Small intestine (tissue), 7 donors: ENCODE results near the gene HOXA3. TPM values are rescaled to one million over a fixed set of nuclear protein-coding genes. Genes with fewer than 3 reads are reported as not detected.

Source experiments
- DNase-seq, 2 donors: peaks; one replicate each; pipeline versions ENCODE4 v3.0.0 to v3.0.0-alpha.2; 2013
- FAIRE-seq: peaks from 2 replicates; lab custom pipeline; 2012; peaks lifted over from hg19 to GRCh38; lab: Jason Lieb, UNC
- H3K27ac ChIP-seq, 3 donors: one replicate each; pipeline ENCODE4 v1.5.1; 2013; ENCODE audit warnings: low read length in 2 of 3, mild to moderate bottlenecking in 2 of 3, control low read depth in 1 of 3, inconsistent platforms in 1 of 3, low read depth in 1 of 3, moderate library complexity in 1 of 3
- H3K27me3 ChIP-seq, 3 donors: one replicate each; pipeline ENCODE4 v1.6.1; 2013; ENCODE audit warnings: low read length in 3 of 3, inconsistent platforms in 1 of 3; ENCODE audit not compliant: control insufficient read depth in 3 of 3, insufficient read depth in 3 of 3
- H3K36me3 ChIP-seq, 3 donors: one replicate each; pipeline ENCODE4 v1.6.1; 2013; ENCODE audit warnings: low read length in 3 of 3, inconsistent platforms in 1 of 3, low read depth in 1 of 3, mild to moderate bottlenecking in 1 of 3, moderate library complexity in 1 of 3; ENCODE audit not compliant: control insufficient read depth in 3 of 3, insufficient read depth in 2 of 3
- H3K4me1 ChIP-seq, 3 donors: one replicate each; pipeline ENCODE4 v1.6.1; 2013; ENCODE audit warnings: low read length in 2 of 3, inconsistent platforms in 1 of 3, low read depth in 1 of 3, mild to moderate bottlenecking in 1 of 3, moderate library complexity in 1 of 3; ENCODE audit not compliant: control insufficient read depth in 3 of 3, insufficient read depth in 2 of 3
- H3K4me3 ChIP-seq, 3 donors: one replicate each; pipeline ENCODE4 v1.5.1; 2013; ENCODE audit warnings: low read length in 3 of 3, control low read depth in 1 of 3, inconsistent platforms in 1 of 3, low read depth in 1 of 3, mild to moderate bottlenecking in 1 of 3, moderate library complexity in 1 of 3
- H3K9me3 ChIP-seq, 2 donors: one replicate each; pipeline ENCODE4 v1.6.1; 2013; ENCODE audit warnings: low read depth in 1 of 2, low read length in 1 of 2; ENCODE audit not compliant: control insufficient read depth in 2 of 2, insufficient read depth in 1 of 2
- WGBS, 3 donors: extraction: QIAGEN DNeasy Blood & Tissue Kit; methylation state at CpG; one replicate each; pipeline ENCODE4 v1.1.7; 2013; 5-methylcytosine and 5-hydroxymethylcytosine counted together
- polyA plus RNA-seq, 4 donors: library from polyadenylated mRNA; stranded (reverse) in 3 of 4; unstranded in 1 of 4; fragments of 200-250 nt in 3 of 4; fragments of 120-200 nt in 1 of 4; gene quantifications; one replicate each; pipeline versions ENCODE4 v1.2.1 to v1.2.3, GENCODE V29; 2013
- donor health status: healthy with polysubstance abuse.
- donor health status: control.
- donor health status: control.
- donor health status: Bipolar disorder and iron deficiency.
- donor health status: healthy.

Gene HOXA3
- polyA plus RNA-seq, 4 donors, result 0.45 to 47.4 (median 1.9) TPM

- FAIRE-seq, result no peak
- H3K9me3 ChIP-seq, result peaks cover 0 to 5% of the 10 kb centered on the region in 2 donors
- peaks cover 0 to 14% (median 0%) of the 10 kb centered on the region in 3 donors for H3K4me1 ChIP-seq
- H3K36me3 ChIP-seq, result no peaks in the 10 kb centered on the region
- peak overlapping the region in 1 of 3 donors; percentile 16 for H3K27ac ChIP-seq
- 52 to 70% (median 53%) methylated on average over 3 of the region's 3 CpGs for WGBS, 3 donors
- H3K27me3 ChIP-seq, result peaks cover 11 to 97% (median 77%) of the 10 kb centered on the region in 3 donors
- no peak for DNase-seq
- peak overlapping the region in 1 of 3 donors; percentile 30 for H3K4me3 ChIP-seq
These were observed 24.1 kb upstream of the HOXA3 start for GRCh38 chr7:27176524-27176845.

GRCh38 chr7:27175626-27176523, 23.5 kb upstream of the HOXA3 start:
- 25 to 51% (median 45%) methylated on average over 40 of the region's 40 CpGs for WGBS, 3 donors
- Histone ChIP-seq H3K27ac (peak overlapping the region in 1 of 3 donors; percentile 16), H3K4me3 (peak overlapping the region in 1 of 3 donors; percentile 30), H3K27me3 (peaks cover 15 to 97% (median 77%) of the 10 kb centered on the region in 3 donors), H3K9me3 (peaks cover 0 to 5% of the 10 kb centered on the region in 2 donors), H3K4me1 (peaks cover 0 to 14% (median 0%) of the 10 kb centered on the region in 3 donors), H3K36me3 (peaks cover 0 to 2% (median 0%) of the 10 kb centered on the region in 3 donors)
- DNase-seq, result no peak
- no peak for FAIRE-seq

- H3K36me3 ChIP-seq, result peaks cover 0 to 2% (median 0%) of the 10 kb centered on the region in 3 donors
- DNase-seq (no peak), FAIRE-seq (no peak)
- peak overlapping the region in 1 of 3 donors; percentile 30 for H3K4me3 ChIP-seq
- peak overlapping the region in 1 of 3 donors; percentile 39 for H3K27ac ChIP-seq
- 40 to 55% (median 42%) methylated on average over 12 of the region's 12 CpGs for WGBS, 3 donors
- peaks cover 0 to 5% of the 10 kb centered on the region in 2 donors for H3K9me3 ChIP-seq
- peaks cover 0 to 13% (median 0%) of the 10 kb centered on the region in 3 donors for H3K4me1 ChIP-seq
- peaks cover 15 to 93% (median 73%) of the 10 kb centered on the region in 3 donors for H3K27me3 ChIP-seq
These were observed 22.7 kb upstream of the HOXA3 start for GRCh38 chr7:27174874-27175625.

GRCh38 chr7:27173956-27174873, 21.8 kb upstream of the HOXA3 start, which contains the start of gene HOXA10:
Gene HOXA10 (minus strand): TSS chr7:27174320. CDS start chr7:27174306, 14 bp downstream.
- peaks cover 0 to 3% (median 0%) of the 10 kb centered on the region in 3 donors for H3K36me3 ChIP-seq

GRCh38 chr7:27173511-27173955, 21.1 kb upstream of the HOXA3 start:
- Histone ChIP-seq H3K27ac (no peak overlapping the region), H3K4me3 (peak overlapping the region; percentile 24 to 73 (median 47)), H3K36me3 (peaks cover 0 to 5% (median 0%) of the 10 kb centered on the region in 3 donors), H3K9me3 (peaks cover 0 to 8% of the 10 kb centered on the region in 2 donors), H3K27me3 (peaks cover 20 to 93% (median 78%) of the 10 kb centered on the region in 3 donors), H3K4me1 (peaks cover 0 to 6% (median 0%) of the 10 kb centered on the region in 3 donors)
- FAIRE-seq (no peak), DNase-seq (peak in 1 of 2 donors; percentile 69)
- 1 to 2% (median 1%) methylated on average over 38 to 59 of the region's 59 CpGs for WGBS, 3 donors

More at GRCh38 chr7:27173956-27174873, 21.8 kb upstream of the HOXA3 start, which contains the start of gene HOXA10:
- Histone ChIP-seq H3K4me1 (peaks cover 0 to 7% (median 0%) of the 10 kb centered on the region in 3 donors), H3K27ac (peak within 1 kb of the TSS in 1 of 3 donors; percentile 39), H3K4me3 (peak within 1 kb of the TSS; percentile 47 to 73 (median 47)), H3K27me3 (peaks cover 15 to 93% (median 76%) of the 10 kb centered on the region in 3 donors), H3K9me3 (peaks cover 0 to 5% of the 10 kb centered on the region in 2 donors)
- no peak for FAIRE-seq
- DNase-seq, result no peak
- 7 to 14% (median 10%) methylated on average over 74 to 82 of the region's 82 CpGs for WGBS, 3 donors

- peaks cover 20 to 93% (median 81%) of the 10 kb centered on the region in 3 donors for H3K27me3 ChIP-seq
- peak overlapping the region; percentile 47 to 73 (median 47) for H3K4me3 ChIP-seq
- FAIRE-seq (no peak), DNase-seq (no peak)
- peak overlapping the region in 1 of 3 donors; percentile 20 for H3K27ac ChIP-seq
- H3K36me3 ChIP-seq, result peaks cover 0 to 7% (median 0%) of the 10 kb centered on the region in 3 donors
- H3K9me3 ChIP-seq, result peaks cover 0 to 10% of the 10 kb centered on the region in 2 donors
- WGBS, 3 donors, result 2% methylated on average over 50 to 58 of the region's 58 CpGs
- peaks cover 0 to 6% (median 0%) of the 10 kb centered on the region in 3 donors for H3K4me1 ChIP-seq
These were observed 20.6 kb upstream of the HOXA3 start for GRCh38 chr7:27172823-27173510.

GRCh38 chr7:27172315-27172774, 20.0 kb upstream of the HOXA3 start:
- FAIRE-seq (no peak), DNase-seq (no peak)
- WGBS, 3 donors, result 7 to 9% (median 8%) methylated on average over 10 of the region's 10 CpGs
- peak overlapping the region in 2 of 3 donors; percentile 47 to 73 for H3K4me3 ChIP-seq
- peaks cover 0 to 10% of the 10 kb centered on the region in 2 donors for H3K9me3 ChIP-seq
- peaks cover 20 to 93% (median 78%) of the 10 kb centered on the region in 3 donors for H3K27me3 ChIP-seq
- peaks cover 0 to 7% (median 0%) of the 10 kb centered on the region in 3 donors for H3K36me3 ChIP-seq
- H3K27ac ChIP-seq, result peak overlapping the region in 1 of 3 donors; percentile 15
- peaks cover 0 to 6% (median 0%) of the 10 kb centered on the region in 3 donors for H3K4me1 ChIP-seq
